ENCODE data around the gene XIAP. TPM values are rescaled to one million over a fixed set of nuclear protein-coding genes. Genes with fewer than 3 reads are reported as not detected.

Gene XIAP
- total RNA-seq = 51.4 and 52.7 TPM in 2 replicates

GRCh38 chrX:123859846-123860838 is at the start of gene XIAP:
Gene XIAP, plus strand, starts transcription at chrX:123860053. Its CDS starts 25,610 bp downstream, at chrX:123885663.

DNA sequence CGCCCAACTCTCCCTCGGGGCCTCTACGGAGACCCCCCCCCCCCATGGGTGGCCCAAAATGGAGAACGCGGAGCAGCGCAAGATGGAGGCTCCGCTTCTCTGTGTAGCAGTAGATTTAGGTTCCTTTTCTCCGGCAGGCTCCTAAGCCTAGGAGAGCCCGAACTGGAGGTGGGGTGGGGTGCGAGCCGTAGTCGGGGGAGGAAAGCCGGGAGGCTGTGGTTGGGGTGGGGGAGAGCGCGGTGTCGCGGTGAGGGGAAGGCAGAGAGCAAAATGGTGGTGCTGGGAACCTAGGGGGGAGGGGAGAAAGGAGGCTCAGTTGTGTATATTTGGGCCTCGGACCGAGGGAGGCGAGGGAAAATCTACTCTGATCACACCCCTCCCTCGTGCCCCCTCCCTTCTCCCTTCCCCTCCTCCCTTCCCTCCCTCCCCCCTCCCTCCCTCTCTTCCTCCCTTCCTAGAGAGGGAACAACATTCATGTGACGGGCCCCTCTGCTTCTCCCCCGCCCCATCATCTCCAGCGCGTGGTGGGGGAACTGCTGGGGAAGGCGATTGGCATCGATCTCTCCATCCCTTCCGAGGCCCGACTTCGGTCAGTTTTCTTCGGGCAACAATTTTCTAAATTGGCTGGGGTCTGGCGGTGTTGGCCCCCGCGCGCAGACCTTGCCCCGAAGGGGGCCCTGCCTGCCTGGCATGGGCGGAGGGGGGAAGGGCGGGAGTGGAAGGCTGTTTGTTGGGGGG is 101.6 kb downstream of the XIAP start, which contains the start of gene STAG2:
Gene STAG2 (plus strand): TSS at position 439 of the 738 bp plus-strand sequence. CDS start 60,922 bp downstream, outside the sequence.

Other genes with a start within 250 kb of the XIAP start
- 52.9 and 55.6 TPM in 2 replicates for gene THOC2, start 127.0 kb upstream of the XIAP start, total RNA-seq
- gene STAG2, start 101.7 kb downstream of the XIAP start, total RNA-seq = 46.6 and 70.4 TPM in 2 replicates

Measured in smooth muscle cell of the pulmonary artery (primary cell).